ENCODE results near the gene PEX5.
"Not testable (repeated sequence)": the region's sequence is repeated elsewhere in the genome, so short reads cannot be mapped to it uniquely, and the experiment has no call there.

- TF ChIP-seq CTCF (IDR thresholded peaks at IDR 0.05; ENCODE audit: low read depth, low read length); EZH2phosphoT487 (IDR thresholded peaks at IDR 0.05; ENCODE audit: low read depth): not testable (repeated sequence)
Observed at GRCh38 chr12:7213745-7214144, 24.3 kb downstream of the PEX5 start.

Data from OCI-LY3 (cell line).